ENCODE measurements around the gene GAGE13.
"Not testable (repeated sequence)": the region's sequence is repeated elsewhere in the genome, so short reads cannot be mapped to it uniquely, and the experiment has no call there.

DNA sequence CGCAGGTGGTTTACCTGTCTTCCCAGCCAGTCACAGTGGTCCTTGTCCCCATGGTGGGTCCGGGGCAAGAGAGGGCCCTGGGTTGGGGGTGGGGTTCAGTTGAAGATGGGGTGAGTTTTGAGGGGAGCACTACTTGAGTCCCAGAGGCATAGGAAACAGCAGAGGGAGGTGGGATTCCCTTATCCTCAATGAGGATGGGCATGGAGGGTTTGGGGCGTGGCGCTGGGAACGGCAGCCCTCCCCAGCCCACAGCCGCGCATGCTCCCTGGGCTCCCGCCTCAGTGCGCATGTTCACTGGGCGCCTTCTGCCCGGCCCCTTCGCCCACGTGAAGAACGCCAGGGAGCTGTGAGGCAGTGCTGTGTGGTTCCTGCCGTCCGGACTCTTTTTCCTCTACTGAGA is at the start of gene GAGE13:
- TF ChIP-seq POLR2A (IDR thresholded peaks at IDR 0.05) = not testable (repeated sequence)
- TF ChIP-seq, protein P1, sequence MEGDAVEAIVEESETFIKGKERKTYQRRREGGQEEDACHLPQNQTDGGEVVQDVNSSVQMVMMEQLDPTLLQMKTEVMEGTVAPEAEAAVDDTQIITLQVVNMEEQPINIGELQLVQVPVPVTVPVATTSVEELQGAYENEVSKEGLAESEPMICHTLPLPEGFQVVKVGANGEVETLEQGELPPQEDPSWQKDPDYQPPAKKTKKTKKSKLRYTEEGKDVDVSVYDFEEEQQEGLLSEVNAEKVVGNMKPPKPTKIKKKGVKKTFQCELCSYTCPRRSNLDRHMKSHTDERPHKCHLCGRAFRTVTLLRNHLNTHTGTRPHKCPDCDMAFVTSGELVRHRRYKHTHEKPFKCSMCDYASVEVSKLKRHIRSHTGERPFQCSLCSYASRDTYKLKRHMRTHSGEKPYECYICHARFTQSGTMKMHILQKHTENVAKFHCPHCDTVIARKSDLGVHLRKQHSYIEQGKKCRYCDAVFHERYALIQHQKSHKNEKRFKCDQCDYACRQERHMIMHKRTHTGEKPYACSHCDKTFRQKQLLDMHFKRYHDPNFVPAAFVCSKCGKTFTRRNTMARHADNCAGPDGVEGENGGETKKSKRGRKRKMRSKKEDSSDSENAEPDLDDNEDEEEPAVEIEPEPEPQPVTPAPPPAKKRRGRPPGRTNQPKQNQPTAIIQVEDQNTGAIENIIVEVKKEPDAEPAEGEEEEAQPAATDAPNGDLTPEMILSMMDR (IDR thresholded peaks at IDR 0.05) = not testable (repeated sequence)

Data from tibial nerve (tissue), 3 donors.